WTC11 (cell line): ENCODE results near the gene SCGB1C1. TPM values are rescaled to one million over a fixed set of nuclear protein-coding genes. Genes with fewer than 3 reads are reported as not detected.

ENCODE experiments used
- ATAC-seq: fragments of 200-7000 bp; cut with Tn5 transposase; 2 replicates; pipeline ENCODE4 v1.10.0; 2021; ENCODE audit warnings: mild to moderate bottlenecking, moderate library complexity
- CTCF ChIA-PET: fragments of 300-600 bp; sonication (Branson Sonifier 250); formaldehyde crosslinking; loops from one replicate; lab custom pipeline; 2021; ENCODE audit warnings: antibody characterized with exemption; lab: Charles Lee
- POLR2A ChIA-PET: fragments of 350-600 bp; sonication (Branson Sonifier 250); formaldehyde crosslinking; loops from one replicate; lab custom pipeline; 2021; ENCODE audit warnings: antibody characterized with exemption; lab: Charles Lee
- DNase-seq: peaks from one replicate; pipeline ENCODE4 v3.0.0; 2021; ENCODE audit warnings: low spot score
- H3K27ac Mint-ChIP-seq: 2 replicates; pipeline ENCODE4 v1.8.0; 2021; ENCODE audit warnings: mixed read lengths
- H3K27me3 Mint-ChIP-seq: 2 replicates; pipeline ENCODE4 v1.8.0; 2021; ENCODE audit warnings: low read depth, mild to moderate bottlenecking, moderate library complexity, mixed read lengths
- H3K36me3 Mint-ChIP-seq: 2 replicates; pipeline ENCODE4 v1.8.0; 2021; ENCODE audit warnings: mixed read lengths
- H3K4me1 Mint-ChIP-seq: 2 replicates; pipeline ENCODE4 v1.8.0; 2022; ENCODE audit warnings: mixed read lengths
- H3K4me3 Mint-ChIP-seq: 2 replicates; pipeline ENCODE4 v1.8.0; 2021; ENCODE audit warnings: mild to moderate bottlenecking, moderate library complexity, mixed read lengths
- H3K9me3 Mint-ChIP-seq: 2 replicates; pipeline ENCODE4 v1.8.0; 2021; ENCODE audit warnings: mixed read lengths
- CREM ChIP-seq: sonication (generic); formaldehyde crosslinking; IDR thresholded peaks from 2 replicates; pipeline ENCODE4 v1.8.1; 2022; ENCODE audit warnings: mild to moderate bottlenecking, missing genetic modification reagents, moderate library complexity
- FOXJ3 ChIP-seq: sonication (generic); formaldehyde crosslinking; IDR thresholded peaks from 2 replicates; pipeline ENCODE4 v1.9.0; 2021; ENCODE audit warnings: missing genetic modification reagents, mild to moderate bottlenecking, borderline replicate concordance
- FOXK1 ChIP-seq: sonication (generic); formaldehyde crosslinking; IDR thresholded peaks from 2 replicates; pipeline ENCODE4 v1.8.0; 2022; ENCODE audit warnings: mild to moderate bottlenecking, moderate library complexity, missing genetic modification reagents
- MXD4 ChIP-seq: fragments of 250-450 bp; sonication (Bioruptor Pico); IDR thresholded peaks from 2 replicates; pipeline ENCODE4 v1.8.0; 2021; ENCODE audit warnings: mild to moderate bottlenecking, moderate library complexity, borderline replicate concordance
- OVOL2 ChIP-seq: fragments of 250-450 bp; sonication (Bioruptor Pico); IDR thresholded peaks from 2 replicates; pipeline ENCODE4 v1.9.0; 2021; ENCODE audit warnings: mild to moderate bottlenecking, borderline replicate concordance
- SOX15 ChIP-seq: fragments of 250-450 bp; sonication (Bioruptor Pico); IDR thresholded peaks from 2 replicates; pipeline ENCODE4 v1.9.0; 2021; ENCODE audit warnings: mild to moderate bottlenecking
- SP1 ChIP-seq: sonication (generic); formaldehyde crosslinking; conservative IDR thresholded peaks from 2 replicates; pipeline ENCODE4 v1.8.1; 2022; ENCODE audit warnings: missing genetic modification reagents
- ZNF138 ChIP-seq: sonication (generic); formaldehyde crosslinking; conservative IDR thresholded peaks from 2 replicates; pipeline ENCODE4 v1.8.1; 2022; ENCODE audit warnings: mild to moderate bottlenecking, moderate library complexity, missing genetic modification reagents
- ZNF317 ChIP-seq: sonication (generic); formaldehyde crosslinking; IDR thresholded peaks from 2 replicates; pipeline ENCODE4 v1.8.1; 2023; ENCODE audit warnings: low read depth, mild to moderate bottlenecking, moderate library complexity, missing genetic modification reagents, borderline replicate concordance
- total RNA-seq: library from RNA; stranded (reverse); gene quantifications from 3 replicates; pipeline ENCODE4 v1.2.3, GENCODE V29; 2021
- TF ChIP-seq, protein P1 (sequence below): sonication (generic); formaldehyde crosslinking; conservative IDR thresholded peaks from 2 replicates; pipeline ENCODE4 v1.8.1; 2023; ENCODE audit warnings: mild to moderate bottlenecking, low read depth, missing genetic modification reagents, moderate library complexity
- TF ChIP-seq, protein P2 (sequence below): sonication (generic); formaldehyde crosslinking; IDR thresholded peaks from 2 replicates; pipeline ENCODE4 v1.8.1; 2022; ENCODE audit warnings: mild to moderate bottlenecking, moderate library complexity, missing genetic modification reagents
- TF ChIP-seq, protein P3 (sequence below): sonication (generic); formaldehyde crosslinking; IDR thresholded peaks from 2 replicates; pipeline ENCODE4 v1.8.1; 2023; ENCODE audit warnings: mild to moderate bottlenecking, missing genetic modification reagents
- TF ChIP-seq, protein P4 (sequence below): sonication (generic); formaldehyde crosslinking; IDR thresholded peaks from 2 replicates; pipeline ENCODE4 v1.8.0; 2022; ENCODE audit warnings: mild to moderate bottlenecking, missing genetic modification reagents
- TF ChIP-seq, protein P5 (sequence below): fragments of 250-450 bp; sonication (Bioruptor Pico); IDR thresholded peaks from 2 replicates; pipeline ENCODE4 v1.9.0; 2021; ENCODE audit warnings: mild to moderate bottlenecking
- TF ChIP-seq, protein P6 (sequence below): sonication (generic); formaldehyde crosslinking; IDR thresholded peaks from 2 replicates; pipeline ENCODE4 v1.8.0; 2022; ENCODE audit warnings: mild to moderate bottlenecking, missing genetic modification reagents
- TF ChIP-seq, protein P7 (sequence below): sonication (generic); formaldehyde crosslinking; IDR thresholded peaks from 2 replicates; pipeline ENCODE4 v1.8.1; 2022; ENCODE audit warnings: missing genetic modification reagents, borderline replicate concordance
- TF ChIP-seq, protein P8 (sequence below): sonication (generic); formaldehyde crosslinking; IDR thresholded peaks from 2 replicates; pipeline ENCODE4 v1.8.1; 2023; ENCODE audit warnings: mild to moderate bottlenecking, missing genetic modification reagents, borderline replicate concordance

Gene SCGB1C1
- total RNA-seq, 1 experiment from 2014 or later = not detected

DNA sequence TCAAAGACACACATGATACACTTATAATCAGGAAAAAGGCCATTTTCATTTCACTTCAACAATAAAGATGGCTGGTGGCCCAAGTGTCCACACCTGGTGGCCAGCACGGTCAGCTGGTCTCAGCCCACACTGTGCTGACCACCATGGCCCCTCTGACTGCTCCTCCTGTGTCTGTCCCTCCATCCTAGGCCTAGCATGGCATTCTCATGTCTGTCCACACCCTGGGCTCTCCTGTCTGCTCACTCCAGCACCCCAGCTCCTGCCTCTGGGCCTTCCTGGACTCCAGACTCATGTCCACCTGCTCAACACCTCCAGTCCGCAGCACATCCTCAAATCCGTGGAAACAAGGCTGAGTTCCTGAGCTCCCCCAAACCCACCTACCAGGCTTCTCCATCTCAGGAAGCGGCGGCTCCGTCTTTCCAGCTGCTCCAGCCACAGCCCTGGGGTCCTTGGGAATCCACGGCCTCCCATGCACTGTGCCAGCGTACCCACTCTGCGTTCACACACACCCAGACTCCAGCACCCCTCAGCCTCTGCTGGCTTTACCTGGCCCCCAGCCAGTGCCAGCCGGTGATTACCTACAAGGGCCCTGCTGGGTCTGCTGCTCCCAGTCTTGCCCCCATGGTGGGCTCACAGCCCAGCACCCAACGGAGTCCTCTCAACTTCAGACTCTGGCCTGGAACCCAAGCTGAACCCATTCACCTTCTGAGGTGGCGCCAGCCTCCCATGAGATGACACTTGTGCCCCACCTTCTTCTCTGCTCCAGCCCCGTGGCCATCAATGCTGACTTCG lies 29.3 kb downstream of the SCGB1C1 start (continued):
- TF ChIP-seq, protein P1, sequence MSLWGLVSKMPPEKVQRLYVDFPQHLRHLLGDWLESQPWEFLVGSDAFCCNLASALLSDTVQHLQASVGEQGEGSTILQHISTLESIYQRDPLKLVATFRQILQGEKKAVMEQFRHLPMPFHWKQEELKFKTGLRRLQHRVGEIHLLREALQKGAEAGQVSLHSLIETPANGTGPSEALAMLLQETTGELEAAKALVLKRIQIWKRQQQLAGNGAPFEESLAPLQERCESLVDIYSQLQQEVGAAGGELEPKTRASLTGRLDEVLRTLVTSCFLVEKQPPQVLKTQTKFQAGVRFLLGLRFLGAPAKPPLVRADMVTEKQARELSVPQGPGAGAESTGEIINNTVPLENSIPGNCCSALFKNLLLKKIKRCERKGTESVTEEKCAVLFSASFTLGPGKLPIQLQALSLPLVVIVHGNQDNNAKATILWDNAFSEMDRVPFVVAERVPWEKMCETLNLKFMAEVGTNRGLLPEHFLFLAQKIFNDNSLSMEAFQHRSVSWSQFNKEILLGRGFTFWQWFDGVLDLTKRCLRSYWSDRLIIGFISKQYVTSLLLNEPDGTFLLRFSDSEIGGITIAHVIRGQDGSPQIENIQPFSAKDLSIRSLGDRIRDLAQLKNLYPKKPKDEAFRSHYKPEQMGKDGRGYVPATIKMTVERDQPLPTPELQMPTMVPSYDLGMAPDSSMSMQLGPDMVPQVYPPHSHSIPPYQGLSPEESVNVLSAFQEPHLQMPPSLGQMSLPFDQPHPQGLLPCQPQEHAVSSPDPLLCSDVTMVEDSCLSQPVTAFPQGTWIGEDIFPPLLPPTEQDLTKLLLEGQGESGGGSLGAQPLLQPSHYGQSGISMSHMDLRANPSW = no peak
- TF ChIP-seq, protein P2, sequence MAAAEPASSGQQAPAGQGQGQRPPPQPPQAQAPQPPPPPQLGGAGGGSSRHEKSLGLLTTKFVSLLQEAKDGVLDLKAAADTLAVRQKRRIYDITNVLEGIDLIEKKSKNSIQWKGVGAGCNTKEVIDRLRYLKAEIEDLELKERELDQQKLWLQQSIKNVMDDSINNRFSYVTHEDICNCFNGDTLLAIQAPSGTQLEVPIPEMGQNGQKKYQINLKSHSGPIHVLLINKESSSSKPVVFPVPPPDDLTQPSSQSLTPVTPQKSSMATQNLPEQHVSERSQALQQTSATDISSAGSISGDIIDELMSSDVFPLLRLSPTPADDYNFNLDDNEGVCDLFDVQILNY (CRISPR knock-in tag) = no peak
- TF ChIP-seq MXD4 (CRISPR knock-in tag) = no peak
- TF ChIP-seq, protein P3, sequence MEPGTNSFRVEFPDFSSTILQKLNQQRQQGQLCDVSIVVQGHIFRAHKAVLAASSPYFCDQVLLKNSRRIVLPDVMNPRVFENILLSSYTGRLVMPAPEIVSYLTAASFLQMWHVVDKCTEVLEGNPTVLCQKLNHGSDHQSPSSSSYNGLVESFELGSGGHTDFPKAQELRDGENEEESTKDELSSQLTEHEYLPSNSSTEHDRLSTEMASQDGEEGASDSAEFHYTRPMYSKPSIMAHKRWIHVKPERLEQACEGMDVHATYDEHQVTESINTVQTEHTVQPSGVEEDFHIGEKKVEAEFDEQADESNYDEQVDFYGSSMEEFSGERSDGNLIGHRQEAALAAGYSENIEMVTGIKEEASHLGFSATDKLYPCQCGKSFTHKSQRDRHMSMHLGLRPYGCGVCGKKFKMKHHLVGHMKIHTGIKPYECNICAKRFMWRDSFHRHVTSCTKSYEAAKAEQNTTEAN (CRISPR knock-in tag) = no peak
- TF ChIP-seq ZNF317 (CRISPR knock-in tag) = no peak
- TF ChIP-seq, protein P4, sequence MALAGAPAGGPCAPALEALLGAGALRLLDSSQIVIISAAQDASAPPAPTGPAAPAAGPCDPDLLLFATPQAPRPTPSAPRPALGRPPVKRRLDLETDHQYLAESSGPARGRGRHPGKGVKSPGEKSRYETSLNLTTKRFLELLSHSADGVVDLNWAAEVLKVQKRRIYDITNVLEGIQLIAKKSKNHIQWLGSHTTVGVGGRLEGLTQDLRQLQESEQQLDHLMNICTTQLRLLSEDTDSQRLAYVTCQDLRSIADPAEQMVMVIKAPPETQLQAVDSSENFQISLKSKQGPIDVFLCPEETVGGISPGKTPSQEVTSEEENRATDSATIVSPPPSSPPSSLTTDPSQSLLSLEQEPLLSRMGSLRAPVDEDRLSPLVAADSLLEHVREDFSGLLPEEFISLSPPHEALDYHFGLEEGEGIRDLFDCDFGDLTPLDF (CRISPR knock-in tag) = no peak
- TF ChIP-seq OVOL2 (CRISPR knock-in tag) = no peak
- TF ChIP-seq FOXK1 (CRISPR knock-in tag) = no peak
- no peak for TF ChIP-seq SP1 (CRISPR knock-in tag)
- TF ChIP-seq, protein P5, sequence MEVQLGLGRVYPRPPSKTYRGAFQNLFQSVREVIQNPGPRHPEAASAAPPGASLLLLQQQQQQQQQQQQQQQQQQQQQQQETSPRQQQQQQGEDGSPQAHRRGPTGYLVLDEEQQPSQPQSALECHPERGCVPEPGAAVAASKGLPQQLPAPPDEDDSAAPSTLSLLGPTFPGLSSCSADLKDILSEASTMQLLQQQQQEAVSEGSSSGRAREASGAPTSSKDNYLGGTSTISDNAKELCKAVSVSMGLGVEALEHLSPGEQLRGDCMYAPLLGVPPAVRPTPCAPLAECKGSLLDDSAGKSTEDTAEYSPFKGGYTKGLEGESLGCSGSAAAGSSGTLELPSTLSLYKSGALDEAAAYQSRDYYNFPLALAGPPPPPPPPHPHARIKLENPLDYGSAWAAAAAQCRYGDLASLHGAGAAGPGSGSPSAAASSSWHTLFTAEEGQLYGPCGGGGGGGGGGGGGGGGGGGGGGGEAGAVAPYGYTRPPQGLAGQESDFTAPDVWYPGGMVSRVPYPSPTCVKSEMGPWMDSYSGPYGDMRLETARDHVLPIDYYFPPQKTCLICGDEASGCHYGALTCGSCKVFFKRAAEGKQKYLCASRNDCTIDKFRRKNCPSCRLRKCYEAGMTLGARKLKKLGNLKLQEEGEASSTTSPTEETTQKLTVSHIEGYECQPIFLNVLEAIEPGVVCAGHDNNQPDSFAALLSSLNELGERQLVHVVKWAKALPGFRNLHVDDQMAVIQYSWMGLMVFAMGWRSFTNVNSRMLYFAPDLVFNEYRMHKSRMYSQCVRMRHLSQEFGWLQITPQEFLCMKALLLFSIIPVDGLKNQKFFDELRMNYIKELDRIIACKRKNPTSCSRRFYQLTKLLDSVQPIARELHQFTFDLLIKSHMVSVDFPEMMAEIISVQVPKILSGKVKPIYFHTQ (CRISPR knock-in tag) = no peak
- no peak for TF ChIP-seq SOX15 (CRISPR knock-in tag)
- TF ChIP-seq, protein P6, sequence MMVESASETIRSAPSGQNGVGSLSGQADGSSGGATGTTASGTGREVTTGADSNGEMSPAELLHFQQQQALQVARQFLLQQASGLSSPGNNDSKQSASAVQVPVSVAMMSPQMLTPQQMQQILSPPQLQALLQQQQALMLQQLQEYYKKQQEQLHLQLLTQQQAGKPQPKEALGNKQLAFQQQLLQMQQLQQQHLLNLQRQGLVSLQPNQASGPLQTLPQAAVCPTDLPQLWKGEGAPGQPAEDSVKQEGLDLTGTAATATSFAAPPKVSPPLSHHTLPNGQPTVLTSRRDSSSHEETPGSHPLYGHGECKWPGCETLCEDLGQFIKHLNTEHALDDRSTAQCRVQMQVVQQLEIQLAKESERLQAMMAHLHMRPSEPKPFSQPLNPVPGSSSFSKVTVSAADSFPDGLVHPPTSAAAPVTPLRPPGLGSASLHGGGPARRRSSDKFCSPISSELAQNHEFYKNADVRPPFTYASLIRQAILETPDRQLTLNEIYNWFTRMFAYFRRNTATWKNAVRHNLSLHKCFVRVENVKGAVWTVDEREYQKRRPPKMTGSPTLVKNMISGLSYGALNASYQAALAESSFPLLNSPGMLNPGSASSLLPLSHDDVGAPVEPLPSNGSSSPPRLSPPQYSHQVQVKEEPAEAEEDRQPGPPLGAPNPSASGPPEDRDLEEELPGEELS (CRISPR knock-in tag) = no peak
- TF ChIP-seq, all 79 proteins: peak for 0

DNA sequence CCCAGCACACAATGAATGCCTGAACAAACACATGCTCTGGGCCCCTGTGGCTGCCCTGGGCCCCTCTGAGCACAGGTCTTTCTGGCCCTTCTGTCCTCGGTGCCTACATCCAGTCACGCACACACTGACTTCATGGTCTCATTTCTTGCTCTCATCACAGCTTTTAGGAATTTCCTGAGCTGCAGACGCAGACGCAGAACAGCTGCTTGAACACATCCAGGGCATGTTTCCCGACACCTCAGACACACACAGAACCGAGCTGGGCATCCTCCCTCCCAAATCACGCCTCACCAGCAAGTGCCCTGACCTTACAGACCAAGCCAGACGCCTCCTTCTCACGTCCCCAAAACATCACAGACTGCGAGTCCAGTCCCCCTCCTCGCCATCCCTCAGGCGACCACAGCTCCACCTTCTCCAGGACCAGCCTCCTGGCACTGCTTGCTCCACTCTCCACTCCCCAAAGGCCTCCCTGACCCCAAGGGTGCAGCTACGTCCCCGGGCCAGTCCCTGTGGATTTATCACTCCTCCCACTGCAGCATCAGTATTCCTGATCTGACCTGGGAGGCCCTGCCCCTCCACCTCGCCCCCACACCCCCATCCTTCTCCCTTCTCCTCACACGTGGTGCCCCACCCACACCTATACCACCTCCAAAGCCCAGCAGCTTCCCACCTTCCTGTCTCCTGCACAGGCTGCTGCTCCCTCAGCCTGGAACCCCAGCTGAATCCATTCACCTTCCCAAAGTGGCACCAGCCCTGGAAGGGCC lies 30.3 kb downstream of the SCGB1C1 start:
- POLR2A ChIA-PET = no interaction called here
- TF ChIP-seq, protein P7, sequence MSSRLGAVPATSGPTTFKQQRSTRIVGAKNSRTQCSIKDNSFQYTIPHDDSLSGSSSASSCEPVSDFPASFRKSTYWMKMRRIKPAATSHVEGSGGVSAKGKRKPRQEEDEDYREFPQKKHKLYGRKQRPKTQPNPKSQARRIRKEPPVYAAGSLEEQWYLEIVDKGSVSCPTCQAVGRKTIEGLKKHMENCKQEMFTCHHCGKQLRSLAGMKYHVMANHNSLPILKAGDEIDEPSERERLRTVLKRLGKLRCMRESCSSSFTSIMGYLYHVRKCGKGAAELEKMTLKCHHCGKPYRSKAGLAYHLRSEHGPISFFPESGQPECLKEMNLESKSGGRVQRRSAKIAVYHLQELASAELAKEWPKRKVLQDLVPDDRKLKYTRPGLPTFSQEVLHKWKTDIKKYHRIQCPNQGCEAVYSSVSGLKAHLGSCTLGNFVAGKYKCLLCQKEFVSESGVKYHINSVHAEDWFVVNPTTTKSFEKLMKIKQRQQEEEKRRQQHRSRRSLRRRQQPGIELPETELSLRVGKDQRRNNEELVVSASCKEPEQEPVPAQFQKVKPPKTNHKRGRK (CRISPR knock-in tag) = no peak
- TF ChIP-seq CREM (CRISPR knock-in tag) = no peak
- no peak for TF ChIP-seq ZNF138 (CRISPR knock-in tag)
- TF ChIP-seq, protein P8, sequence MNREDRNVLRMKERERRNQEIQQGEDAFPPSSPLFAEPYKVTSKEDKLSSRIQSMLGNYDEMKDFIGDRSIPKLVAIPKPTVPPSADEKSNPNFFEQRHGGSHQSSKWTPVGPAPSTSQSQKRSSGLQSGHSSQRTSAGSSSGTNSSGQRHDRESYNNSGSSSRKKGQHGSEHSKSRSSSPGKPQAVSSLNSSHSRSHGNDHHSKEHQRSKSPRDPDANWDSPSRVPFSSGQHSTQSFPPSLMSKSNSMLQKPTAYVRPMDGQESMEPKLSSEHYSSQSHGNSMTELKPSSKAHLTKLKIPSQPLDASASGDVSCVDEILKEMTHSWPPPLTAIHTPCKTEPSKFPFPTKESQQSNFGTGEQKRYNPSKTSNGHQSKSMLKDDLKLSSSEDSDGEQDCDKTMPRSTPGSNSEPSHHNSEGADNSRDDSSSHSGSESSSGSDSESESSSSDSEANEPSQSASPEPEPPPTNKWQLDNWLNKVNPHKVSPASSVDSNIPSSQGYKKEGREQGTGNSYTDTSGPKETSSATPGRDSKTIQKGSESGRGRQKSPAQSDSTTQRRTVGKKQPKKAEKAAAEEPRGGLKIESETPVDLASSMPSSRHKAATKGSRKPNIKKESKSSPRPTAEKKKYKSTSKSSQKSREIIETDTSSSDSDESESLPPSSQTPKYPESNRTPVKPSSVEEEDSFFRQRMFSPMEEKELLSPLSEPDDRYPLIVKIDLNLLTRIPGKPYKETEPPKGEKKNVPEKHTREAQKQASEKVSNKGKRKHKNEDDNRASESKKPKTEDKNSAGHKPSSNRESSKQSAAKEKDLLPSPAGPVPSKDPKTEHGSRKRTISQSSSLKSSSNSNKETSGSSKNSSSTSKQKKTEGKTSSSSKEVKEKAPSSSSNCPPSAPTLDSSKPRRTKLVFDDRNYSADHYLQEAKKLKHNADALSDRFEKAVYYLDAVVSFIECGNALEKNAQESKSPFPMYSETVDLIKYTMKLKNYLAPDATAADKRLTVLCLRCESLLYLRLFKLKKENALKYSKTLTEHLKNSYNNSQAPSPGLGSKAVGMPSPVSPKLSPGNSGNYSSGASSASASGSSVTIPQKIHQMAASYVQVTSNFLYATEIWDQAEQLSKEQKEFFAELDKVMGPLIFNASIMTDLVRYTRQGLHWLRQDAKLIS = no peak
- TF ChIP-seq FOXJ3 (CRISPR knock-in tag) = no peak
- Mint-ChIP-seq H3K36me3 (no peaks in the 10 kb centered on the region), H3K4me1 (no peaks in the 10 kb centered on the region), H3K9me3 (no peaks in the 10 kb centered on the region), H3K27ac (no peak overlapping the region), H3K27me3 (no peaks in the 10 kb centered on the region), H3K4me3 (no peak overlapping the region)
- CTCF ChIA-PET = no interaction called here
- ATAC-seq = no peak
- no peak for DNase-seq
